ENCODE results near the gene EPHB1.

GRCh38 chr3:135117977-135118376 is 322.9 kb downstream of the EPHB1 start:
- TF ChIP-seq POLR2A (IDR thresholded peaks at IDR 0.05) (no peak), CTCF (IDR thresholded peaks at IDR 0.05) (no peak)

All from thyroid gland (tissue), 4 donors.